Activated CD8-positive, alpha-beta memory T cell treated with anti-CD3 and anti-CD28 coated beads for 4 hours (primary cell): ENCODE measurements around the gene TNNT1.
"Not testable (repeated sequence)": the region's sequence is repeated elsewhere in the genome, so short reads cannot be mapped to it uniquely, and the experiment has no call there.

Source experiments
- DNase-seq, 2 donors: peaks; one replicate each; pipeline ENCODE4 v3.0.0-alpha.2; 2020; ENCODE audit warnings: low read depth in 2 of 2

The TNNT1 gene

GRCh38 chr19:55169136-55169535 lies 20.1 kb upstream of the TNNT1 start:
- DNase-seq: no peak

GRCh38 chr19:55166530-55167268 lies 17.7 kb upstream of the TNNT1 start, which contains the start of gene DNAAF3:
Gene DNAAF3 (minus strand): TSS chr19:55166613. CDS start chr19:55166413, 200 bp downstream.
- DNase-seq: peak in 1 of 2 donors; percentile 46

GRCh38 chr19:55165952-55166529 lies 17.0 kb upstream of the TNNT1 start:
- no peak for DNase-seq

- DNase-seq: no peak
Measured at GRCh38 chr19:55161571-55162322, 12.7 kb upstream of the TNNT1 start.

- no peak for DNase-seq
Measured at GRCh38 chr19:55160986-55161365, 12.0 kb upstream of the TNNT1 start.

- DNase-seq: peak; percentile 62 to 69
Measured at GRCh38 chr19:55160128-55160985, 11.4 kb upstream of the TNNT1 start.

GRCh38 chr19:55158848-55159749 lies 10.1 kb upstream of the TNNT1 start:
- no peak for DNase-seq

- DNase-seq: no peak
Measured at GRCh38 chr19:55158423-55158822, 9.4 kb upstream of the TNNT1 start.

- no peak for DNase-seq
Measured at GRCh38 chr19:55157064-55157908, 8.3 kb upstream of the TNNT1 start, which contains the start of gene TNNI3. Gene TNNI3 (minus strand): TSS chr19:55157732. CDS start chr19:55157589, 143 bp downstream.

- no peak for DNase-seq
Measured at GRCh38 chr19:55156202-55157063, 7.4 kb upstream of the TNNT1 start.

GRCh38 chr19:55155784-55156183 lies 6.8 kb upstream of the TNNT1 start:
- DNase-seq: not testable (repeated sequence)

- DNase-seq: no peak
Measured at GRCh38 chr19:55153652-55154264, 4.8 kb upstream of the TNNT1 start.

GRCh38 chr19:55152017-55152416 lies 3.0 kb upstream of the TNNT1 start:
- DNase-seq: no peak

GRCh38 chr19:55147545-55148251 lies 1.3 kb downstream of the TNNT1 start:
- DNase-seq: no peak

GRCh38 chr19:55146705-55147273 lies 2.2 kb downstream of the TNNT1 start:
- DNase-seq: no peak

GRCh38 chr19:55146078-55146704 lies 2.8 kb downstream of the TNNT1 start:
- no peak for DNase-seq

- DNase-seq: no peak
Measured at GRCh38 chr19:55145232-55145631, 3.8 kb downstream of the TNNT1 start.
